HK-2 (cell line): ENCODE measurements around the gene BTRC.
"Not testable (repeated sequence)": the region's sequence is repeated elsewhere in the genome, so short reads cannot be mapped to it uniquely, and the experiment has no call there.

Source experiments
- DNase-seq: peaks from one replicate; pipeline ENCODE4 v3.0.0-alpha.2; 2018; ENCODE audit not compliant: unreplicated experiment

The BTRC gene

DNA sequence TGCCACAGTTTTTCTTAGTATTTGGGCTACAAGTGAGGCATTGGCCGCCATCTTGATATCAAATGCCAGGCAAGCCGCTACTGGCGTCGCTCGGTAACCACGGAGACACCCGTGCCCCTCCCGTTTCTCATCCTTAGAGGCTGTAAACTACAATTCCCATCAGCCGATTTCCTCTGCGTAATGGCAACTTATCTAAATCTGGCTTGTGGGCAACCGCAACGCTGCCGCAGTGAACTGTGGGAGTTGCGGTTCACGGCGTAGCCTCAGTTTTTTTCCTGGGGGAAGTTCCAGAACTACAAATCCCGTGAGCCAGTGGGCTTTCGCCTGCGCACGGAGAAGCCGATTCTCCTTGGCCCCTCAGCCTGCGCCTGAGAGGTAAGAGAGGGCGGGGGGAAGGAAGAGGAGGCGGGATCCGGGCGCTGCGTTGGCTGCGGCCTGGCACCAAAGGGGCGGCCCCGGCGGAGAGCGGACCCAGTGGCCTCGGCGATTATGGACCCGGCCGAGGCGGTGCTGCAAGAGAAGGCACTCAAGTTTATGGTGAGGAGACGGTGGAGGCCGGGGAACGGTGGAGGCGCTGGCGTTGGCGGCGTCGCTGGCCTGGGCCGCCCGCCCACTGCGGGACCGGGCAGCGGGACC is at the start of gene BTRC:
BTRC (plus strand) TSS at position 474 of the 636 bp plus-strand sequence; CDS start at position 490, 16 bp downstream.
- peak; percentile 99 for DNase-seq

DNA sequence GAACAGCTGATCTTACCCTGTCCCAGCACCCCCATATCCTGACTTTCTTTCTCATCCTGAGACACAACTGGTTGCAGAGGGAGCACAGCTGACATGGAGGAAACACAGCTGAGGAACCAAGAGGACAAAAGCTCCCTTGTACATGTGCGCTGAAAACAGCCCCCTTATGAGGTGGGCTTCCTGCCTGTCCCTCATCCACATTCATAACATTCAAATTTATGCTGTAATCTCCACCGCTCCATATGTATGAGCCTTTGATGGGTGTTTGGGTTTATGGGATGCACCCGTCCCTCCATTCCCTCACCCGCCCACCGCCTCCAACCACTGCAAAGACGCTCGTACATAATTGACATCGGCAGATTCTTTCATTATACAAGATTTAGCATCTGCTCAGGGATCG is 49.6 kb upstream of the BTRC start:
- DNase-seq = no peak

GRCh38 chr10:101305320-101306241 is 48.4 kb upstream of the BTRC start:
- no peak for DNase-seq

DNA sequence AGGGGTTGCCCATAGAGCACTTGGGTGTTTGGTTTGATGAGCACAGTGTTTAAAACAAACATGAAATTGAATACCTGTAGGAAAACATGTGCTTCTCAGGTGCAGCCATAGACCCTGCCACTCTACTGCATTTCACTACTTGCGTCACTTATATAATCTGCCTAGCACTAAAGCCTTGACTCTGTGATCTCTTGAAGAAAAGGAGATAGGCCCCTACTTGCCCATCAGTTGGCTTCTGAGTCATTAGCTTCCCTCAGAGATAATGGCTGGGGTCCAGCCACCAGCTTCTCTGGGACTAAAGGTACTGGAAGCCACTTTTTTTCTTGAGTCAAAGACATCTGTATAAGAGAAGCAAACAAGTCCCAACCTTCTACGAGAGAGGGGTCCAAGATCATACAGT is 45.9 kb upstream of the BTRC start:
- no peak for DNase-seq

- no peak for DNase-seq
Observed at GRCh38 chr10:101310529-101311184, 43.3 kb upstream of the BTRC start.

GRCh38 chr10:101311185-101312066 is 42.5 kb upstream of the BTRC start:
- no peak for DNase-seq

DNA sequence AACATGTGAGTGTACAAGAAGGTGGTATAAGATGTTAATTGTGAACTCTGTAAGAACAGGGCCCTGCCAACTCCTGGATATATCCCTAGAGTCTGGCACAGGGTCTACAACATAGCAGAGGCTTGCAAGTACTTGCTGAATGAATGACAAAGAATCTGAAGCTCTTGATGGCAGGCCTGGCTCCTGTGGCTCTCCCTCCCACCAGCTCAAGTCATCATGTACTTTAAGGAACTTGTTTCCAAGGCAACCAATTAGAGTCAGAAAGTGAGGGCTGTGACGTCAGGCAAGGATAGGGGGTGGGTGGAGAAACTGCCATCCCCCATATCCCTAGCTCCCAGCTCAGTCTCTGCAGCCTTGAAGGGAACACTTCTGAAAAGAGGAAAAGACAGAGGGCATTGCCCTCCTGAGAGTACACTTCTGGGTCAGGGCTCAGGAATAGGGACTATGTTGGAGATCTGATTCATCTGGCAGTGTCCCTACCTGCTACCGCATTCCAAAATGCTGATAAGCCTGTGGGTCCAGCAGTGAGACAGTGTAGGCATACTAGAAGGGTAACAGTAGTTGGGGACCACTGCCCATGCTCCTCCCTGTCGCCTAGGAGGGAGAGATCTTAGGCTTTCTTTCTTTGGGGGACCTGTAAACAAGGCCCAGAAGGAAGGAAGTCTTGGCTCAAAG is 34.6 kb upstream of the BTRC start:
- no peak for DNase-seq

GRCh38 chr10:101321073-101321472 is 32.9 kb upstream of the BTRC start:
- no peak for DNase-seq

GRCh38 chr10:101322266-101323108 is 31.5 kb upstream of the BTRC start:
- DNase-seq = no peak

DNA sequence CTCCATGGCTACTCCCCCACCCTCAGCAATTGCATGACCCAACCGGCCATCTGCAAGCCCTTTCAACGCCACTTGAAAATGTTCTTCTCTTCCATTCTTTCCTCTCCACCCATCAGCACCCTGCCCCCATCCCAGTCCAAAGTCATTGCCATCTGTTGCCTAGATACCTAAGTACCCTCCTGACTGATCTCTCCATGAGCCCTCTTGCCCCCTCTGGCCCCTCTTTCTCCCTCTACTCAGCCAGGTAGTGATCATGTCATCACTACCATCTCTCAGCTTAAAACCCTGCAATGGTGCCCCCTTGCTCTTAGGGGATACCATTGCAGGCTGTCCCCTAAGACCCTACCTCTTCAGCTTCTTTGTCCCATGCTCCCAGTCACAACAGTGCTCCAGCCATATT is 30.5 kb upstream of the BTRC start:
- DNase-seq = no peak

DNA sequence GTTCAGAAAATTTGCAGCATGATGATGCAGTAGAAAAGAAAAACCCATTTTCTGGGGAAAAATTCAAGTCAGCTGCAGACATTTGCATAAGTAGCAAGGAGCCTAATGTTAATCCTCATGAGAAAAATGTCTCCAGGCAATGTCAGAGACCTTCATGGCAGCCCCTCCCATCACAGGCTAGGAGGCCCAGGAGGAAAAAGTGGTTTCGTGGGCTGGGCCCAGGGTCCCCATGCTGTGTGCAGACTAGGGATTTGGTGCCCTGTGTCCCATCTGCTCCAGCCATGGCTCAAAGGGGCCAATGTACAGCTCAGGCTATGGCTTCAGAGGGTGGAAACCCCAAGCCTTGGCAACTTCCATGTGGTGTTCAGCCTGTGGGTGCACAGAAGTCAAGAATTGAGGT is 26.5 kb upstream of the BTRC start:
- DNase-seq = not testable (repeated sequence)

- no peak for DNase-seq
Observed at GRCh38 chr10:101329341-101330032, 24.5 kb upstream of the BTRC start.

- no peak for DNase-seq
Observed at GRCh38 chr10:101330231-101330630, 23.7 kb upstream of the BTRC start.

DNA sequence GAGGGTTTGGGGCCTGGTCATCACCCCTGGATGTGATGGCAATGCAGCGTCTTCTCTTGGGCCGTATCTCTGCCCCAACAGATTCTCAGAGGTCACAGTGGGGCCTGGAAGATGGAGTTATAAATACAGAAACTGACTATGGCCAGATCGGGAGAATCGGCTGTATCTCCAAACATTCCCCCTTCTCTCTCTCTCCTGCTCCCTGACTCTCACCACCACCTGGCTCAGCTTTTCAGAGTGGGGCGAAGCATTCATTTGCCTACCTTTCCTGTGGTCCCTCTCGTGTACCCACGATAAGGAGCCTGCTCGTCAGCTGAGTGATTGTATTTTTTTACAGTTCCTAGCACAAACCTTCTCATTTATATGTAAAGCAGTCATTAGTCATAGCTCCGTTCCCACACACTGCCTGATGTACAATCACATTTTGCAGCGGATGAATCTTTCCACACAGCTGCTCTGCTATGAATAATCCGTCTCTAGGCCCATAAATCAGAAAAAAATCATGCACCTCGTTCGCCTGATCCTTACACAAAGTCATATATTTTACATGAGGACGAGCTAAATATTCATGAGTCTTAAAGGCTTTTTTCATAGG is 23.2 kb upstream of the BTRC start:
- DNase-seq = no peak

GRCh38 chr10:101331956-101332355 is 22.0 kb upstream of the BTRC start:
- DNase-seq = no peak

DNA sequence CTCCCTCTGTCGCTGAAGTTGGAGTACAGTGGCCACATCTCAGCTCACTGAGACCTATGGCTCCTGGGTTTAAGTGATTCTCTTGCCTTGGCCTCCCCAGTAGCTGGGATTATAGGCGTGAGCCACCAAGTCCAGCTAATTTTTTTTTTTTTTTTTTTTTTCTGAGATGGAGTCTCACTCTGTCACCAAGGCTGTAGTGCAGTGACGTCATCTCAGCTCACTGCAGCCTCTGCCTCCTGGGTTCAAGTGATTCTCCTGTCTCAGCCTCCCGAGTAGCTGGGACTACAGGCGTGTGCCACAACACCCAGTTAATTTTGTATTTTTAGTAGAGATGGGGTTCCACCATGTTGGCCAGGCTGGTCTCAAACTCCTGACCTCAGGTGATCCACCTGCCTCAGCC is 19.7 kb upstream of the BTRC start:
- not testable (repeated sequence) for DNase-seq

DNA sequence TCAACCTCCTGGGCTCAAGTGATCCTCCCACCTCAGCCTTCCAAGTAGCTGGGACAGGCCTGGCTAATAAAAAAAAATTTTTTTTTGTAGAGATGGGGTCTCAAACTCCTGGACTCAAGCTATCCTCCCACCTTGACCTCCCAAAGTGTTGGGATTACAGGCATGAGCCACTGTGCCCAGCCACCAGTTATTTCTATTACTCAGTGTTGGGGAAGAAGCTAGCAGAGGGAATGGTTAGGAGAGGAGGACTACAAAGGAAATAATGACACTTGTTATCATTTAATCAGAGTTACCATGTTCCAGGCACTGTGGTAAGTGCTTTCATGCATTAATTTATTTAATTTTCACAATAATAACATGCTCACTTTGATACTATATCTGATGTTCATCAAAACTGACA is 17.6 kb upstream of the BTRC start:
- no peak for DNase-seq

- no peak for DNase-seq
Observed at GRCh38 chr10:101337836-101338235, 16.1 kb upstream of the BTRC start.

DNA sequence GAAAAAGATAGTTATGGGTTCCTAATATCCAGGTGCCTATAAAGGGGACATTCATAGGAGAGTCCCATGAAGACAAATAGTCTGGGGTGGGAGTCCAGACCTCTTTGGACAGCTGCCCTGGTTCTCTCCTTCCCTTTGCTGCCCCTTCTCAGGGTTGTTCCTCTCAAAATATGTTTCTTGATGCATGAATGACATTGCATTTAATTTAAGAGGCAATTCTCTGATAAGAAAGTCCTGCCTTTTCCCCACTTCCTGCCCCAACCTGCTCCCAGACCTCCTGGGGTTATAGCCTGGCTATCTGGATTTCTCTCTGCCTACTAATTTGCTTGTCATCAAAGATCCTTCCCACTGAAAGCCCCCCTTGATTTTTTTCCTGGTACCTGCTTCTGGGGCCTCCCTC is 12.5 kb upstream of the BTRC start:
- DNase-seq = no peak
